Neural cell (in vitro differentiated cells): ENCODE results near the gene TMEM132E.

Experiments used
- EP300 ChIP-seq: fragments of 450-650 bp; conservative IDR thresholded peaks from 2 replicates; pipeline ENCODE4 v1.6.1; 2014; ENCODE audit warnings: antibody characterized with exemption, mild to moderate bottlenecking, moderate library complexity; ENCODE audit not compliant: poor library complexity, severe bottlenecking
- RAD21 ChIP-seq: fragments of 450-650 bp; conservative IDR thresholded peaks from 2 replicates; pipeline ENCODE4 v1.6.1; 2014; ENCODE audit warnings: antibody characterized with exemption, mild to moderate bottlenecking, moderate library complexity

DNA sequence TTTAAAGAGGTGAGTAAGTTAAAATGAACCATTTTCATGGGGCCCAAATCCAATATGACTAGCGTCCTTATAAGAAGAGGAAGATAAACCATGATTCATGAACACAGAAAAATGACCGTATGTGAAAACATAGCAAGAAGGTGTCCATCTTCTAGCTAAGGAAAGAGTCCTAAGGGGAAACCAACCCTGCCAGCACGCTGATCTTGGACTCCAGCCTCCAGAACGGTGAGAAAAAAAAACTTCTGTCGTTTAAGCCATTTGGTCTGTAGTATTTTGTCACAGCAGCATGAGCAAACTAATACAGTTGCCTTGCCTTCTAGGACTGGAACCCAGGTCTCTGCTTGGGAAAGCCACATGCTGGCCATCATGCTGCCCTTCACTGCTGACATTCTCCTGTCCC is 4.2 kb upstream of the TMEM132E start:
- no peak for TF ChIP-seq EP300
- TF ChIP-seq RAD21, result no peak
